B cell (primary cell): ENCODE results near the gene KLHL3. TPM values are rescaled to one million over a fixed set of nuclear protein-coding genes. Genes with fewer than 3 reads are reported as not detected.

ENCODE experiments used
- ATAC-seq: fragments of 200-7000 bp; cut with Tn5 transposase; one replicate; pipeline ENCODE4 v1.10.0; 2021; ENCODE audit warnings: low read depth, mild to moderate bottlenecking, moderate number of reproducible peaks, moderate library complexity
- CTCF ChIA-PET: fragments of 350-600 bp; sonication (Branson Sonifier 250); formaldehyde crosslinking; loops from one replicate; lab custom pipeline; 2021; ENCODE audit warnings: antibody characterized with exemption, inconsistent platforms; lab: Charles Lee
- POLR2A ChIA-PET: fragments of 350-600 bp; sonication (Branson Sonifier 250); formaldehyde crosslinking; loops from one replicate; lab custom pipeline; 2021; ENCODE audit warnings: antibody characterized with exemption; lab: Charles Lee
- DNase-seq: peaks from one replicate; pipeline ENCODE4 v3.0.0; 2013
- H2AFZ ChIP-seq: 2 replicates; pipeline ENCODE4 v1.6.1; 2012; ENCODE audit warnings: mild to moderate bottlenecking, low read depth, low read length; ENCODE audit not compliant: insufficient read depth, poor library complexity, severe bottlenecking
- H3K27ac ChIP-seq, 2 donors: 1 replicate in 1 of 2; 2 replicates in 1 of 2; pipeline ENCODE4 v1.5.1; 2012 to 2013; ENCODE audit warnings: low read length in 2 of 2, mild to moderate bottlenecking in 2 of 2, moderate library complexity in 1 of 2
- H3K27me3 ChIP-seq, 4 experiments: fragments of 200-600 bp in 1 of 4; sonication (generic) in 1 of 4; replicated peaks in 1 of 4; 1 replicate in 2 of 4; 2 replicates in 2 of 4; pipeline versions ENCODE4 v1.6.1 to v1.7.0; 2013 to 2016; ENCODE audit warnings: low read length in 3 of 4, mild to moderate bottlenecking in 2 of 4, mixed read lengths in 1 of 4, moderate library complexity in 1 of 4; ENCODE audit not compliant: insufficient read depth in 4 of 4, control insufficient read depth in 3 of 4; ENCODE audit errors: control extremely low read depth in 1 of 4
- H3K36me3 ChIP-seq, 2 experiments: replicated peaks in 1 of 2; 1 replicate in 1 of 2; 2 replicates in 1 of 2; pipeline versions ENCODE4 v1.6.1 to v1.7.1; 2013; ENCODE audit warnings: low read length in 1 of 2; ENCODE audit not compliant: insufficient read depth in 2 of 2, control insufficient read depth in 1 of 2; ENCODE audit errors: control extremely low read depth in 1 of 2, extremely low read depth in 1 of 2
- H3K4me1 ChIP-seq, 2 donors: fragments of 200-600 bp in 1 of 2; sonication (generic) in 1 of 2; 1 replicate in 1 of 2; 2 replicates in 1 of 2; pipeline versions ENCODE4 v1.5.1 to v1.6.1; 2013 to 2017; ENCODE audit warnings: low read length in 2 of 2; ENCODE audit not compliant: control insufficient read depth in 2 of 2, insufficient read depth in 2 of 2
- H3K4me2 ChIP-seq: replicated peaks from 2 replicates; pipeline ENCODE3; 2012; ENCODE audit warnings: mild to moderate bottlenecking, low read depth, low read length; ENCODE audit not compliant: poor library complexity, severe bottlenecking
- H3K4me3 ChIP-seq, 5 experiments: fragments of 200-600 bp in 1 of 5; sonication (generic) in 1 of 5; 1 replicate in 3 of 5; 2 replicates in 2 of 5; pipeline versions ENCODE4 v1.5.1 to v1.7.0; 2011 to 2016; ENCODE audit warnings: low read length in 4 of 5, mild to moderate bottlenecking in 4 of 5, low read depth in 2 of 5, control low read depth in 1 of 5, moderate library complexity in 1 of 5; ENCODE audit not compliant: insufficient read depth in 1 of 5; ENCODE audit errors: control extremely low read depth in 1 of 5, extremely low read depth in 1 of 5
- H3K79me2 ChIP-seq: fragments of 200-600 bp; sonication (generic); one replicate; pipeline ENCODE4 v1.6.0; 2016; ENCODE audit warnings: low read length; ENCODE audit not compliant: control insufficient read depth, insufficient read depth
- H3K9ac ChIP-seq: fragments of 200-600 bp; sonication (generic); 2 replicates; pipeline ENCODE4 v1.6.1; 2017; ENCODE audit warnings: mild to moderate bottlenecking, low read length, moderate library complexity
- H3K9me3 ChIP-seq, 3 donors: one replicate each; pipeline versions ENCODE4 v1.6.1 to v1.7.1; 2013; ENCODE audit warnings: low read length in 2 of 3; ENCODE audit not compliant: control insufficient read depth in 2 of 3, insufficient read depth in 1 of 3; ENCODE audit errors: control extremely low read depth in 1 of 3
- H4K20me1 ChIP-seq: 2 replicates; pipeline ENCODE4 v1.6.0; 2012; ENCODE audit warnings: mild to moderate bottlenecking, low read length; ENCODE audit not compliant: insufficient read depth, control insufficient read depth, poor library complexity, severe bottlenecking
- H3K27ac Mint-ChIP-seq: one replicate; pipeline ENCODE4 v1.8.0; 2021; ENCODE audit warnings: mixed read lengths
- H3K27me3 Mint-ChIP-seq: one replicate; pipeline ENCODE4 v1.8.0; 2021; ENCODE audit warnings: mixed read lengths
- H3K4me1 Mint-ChIP-seq: one replicate; pipeline ENCODE4 v1.8.0; 2021; ENCODE audit warnings: mixed read lengths
- H3K4me3 Mint-ChIP-seq: one replicate; pipeline ENCODE4 v1.8.0; 2021; ENCODE audit warnings: mixed read lengths
- H3K9me3 Mint-ChIP-seq: one replicate; pipeline ENCODE4 v1.8.0; 2022; ENCODE audit warnings: mixed read lengths; ENCODE audit not compliant: insufficient read depth
- EZH2 ChIP-seq: IDR thresholded peaks from 2 replicates; pipeline ENCODE4 v1.6.1; 2012; ENCODE audit warnings: borderline replicate concordance, low read depth, mild to moderate bottlenecking, moderate library complexity, low read length; ENCODE audit not compliant: insufficient read depth, poor library complexity, severe bottlenecking
- whole genome bisulfite sequencing: methylation state at CpG from one replicate; pipeline ENCODE4 v1.1.5; 2013; ENCODE audit warnings: missing lambda C conversion rate; ENCODE audit not compliant: insufficient coverage; 5-methylcytosine and 5-hydroxymethylcytosine counted together
- intact Hi-C: fragments of 100-400 bp; cut with micrococcal nuclease; formaldehyde crosslinking; loops from one replicate; pipeline ENCODE4 v1.10.0; 2022
- polyA plus RNA-seq: library from polyadenylated mRNA; depleted of rRNA; stranded (reverse); fragments of >200 nt; gene quantifications from 2 replicates; pipeline ENCODE4 v1.2.3, GENCODE V29; 2012
- total RNA-seq, 2 donors: library from RNA; stranded (reverse); fragments of 120-200 nt in 1 of 2; gene quantifications; 1 replicate in 1 of 2; 2 replicates in 1 of 2; pipeline versions ENCODE4 v1.2.3 to v1.2.4, GENCODE V29; 2013 to 2022
- TF ChIP-seq, protein P1 (sequence below): fragments of 200-600 bp; IDR thresholded peaks from one replicate; pipeline ENCODE4 v1.8.0; 2022; ENCODE audit warnings: antibody characterized with exemption, mild to moderate bottlenecking

KLHL3 gene
- total and polyA plus RNA-seq, 2 donors (not counting 1 experiment from before 2014, with no cell fraction given) = 3.3 to 4.5 TPM

GRCh38 chr5:137616046-137616445 lies 119.8 kb downstream of the KLHL3 start:
- 93% methylated on average over 5 of the region's 5 CpGs for WGBS
- intact Hi-C loops = no loop called here
- no peak overlapping the region for H3K27ac ChIP-seq
- no peak for ATAC-seq
- H3K4me3 ChIP-seq = no peak overlapping the region
- no peak for DNase-seq
- H3K9ac ChIP-seq = no peak overlapping the region
- ChIA-PET CTCF (interaction anchor here (1.7 kb wide), 1 partner anchor 14 kb away, joined by 5 read pairs; no protein-coding TSS in a partner anchor), POLR2A (no interaction called here)
- Mint-ChIP-seq H3K27ac (no peak overlapping the region), H3K9me3 (no peaks in the 10 kb centered on the region), H3K4me3 (no peak overlapping the region), H3K27me3 (peaks cover 6% of the 10 kb centered on the region), H3K4me1 (no peaks in the 10 kb centered on the region)
- TF ChIP-seq, protein P1, sequence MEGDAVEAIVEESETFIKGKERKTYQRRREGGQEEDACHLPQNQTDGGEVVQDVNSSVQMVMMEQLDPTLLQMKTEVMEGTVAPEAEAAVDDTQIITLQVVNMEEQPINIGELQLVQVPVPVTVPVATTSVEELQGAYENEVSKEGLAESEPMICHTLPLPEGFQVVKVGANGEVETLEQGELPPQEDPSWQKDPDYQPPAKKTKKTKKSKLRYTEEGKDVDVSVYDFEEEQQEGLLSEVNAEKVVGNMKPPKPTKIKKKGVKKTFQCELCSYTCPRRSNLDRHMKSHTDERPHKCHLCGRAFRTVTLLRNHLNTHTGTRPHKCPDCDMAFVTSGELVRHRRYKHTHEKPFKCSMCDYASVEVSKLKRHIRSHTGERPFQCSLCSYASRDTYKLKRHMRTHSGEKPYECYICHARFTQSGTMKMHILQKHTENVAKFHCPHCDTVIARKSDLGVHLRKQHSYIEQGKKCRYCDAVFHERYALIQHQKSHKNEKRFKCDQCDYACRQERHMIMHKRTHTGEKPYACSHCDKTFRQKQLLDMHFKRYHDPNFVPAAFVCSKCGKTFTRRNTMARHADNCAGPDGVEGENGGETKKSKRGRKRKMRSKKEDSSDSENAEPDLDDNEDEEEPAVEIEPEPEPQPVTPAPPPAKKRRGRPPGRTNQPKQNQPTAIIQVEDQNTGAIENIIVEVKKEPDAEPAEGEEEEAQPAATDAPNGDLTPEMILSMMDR = no peak
- TF ChIP-seq EZH2 = no peak
- H3K4me2 ChIP-seq = no peak overlapping the region
- H3K4me1 ChIP-seq = no peaks in the 10 kb centered on the region
- H3K27me3 ChIP-seq = no peaks in the 10 kb centered on the region
- no peaks in the 10 kb centered on the region for H3K9me3 ChIP-seq
- H3K36me3 ChIP-seq = no peaks in the 10 kb centered on the region
- H4K20me1 ChIP-seq = no peaks in the 10 kb centered on the region
- H2AFZ ChIP-seq = no peak overlapping the region
- H3K79me2 ChIP-seq = no peaks in the 10 kb centered on the region

DNA sequence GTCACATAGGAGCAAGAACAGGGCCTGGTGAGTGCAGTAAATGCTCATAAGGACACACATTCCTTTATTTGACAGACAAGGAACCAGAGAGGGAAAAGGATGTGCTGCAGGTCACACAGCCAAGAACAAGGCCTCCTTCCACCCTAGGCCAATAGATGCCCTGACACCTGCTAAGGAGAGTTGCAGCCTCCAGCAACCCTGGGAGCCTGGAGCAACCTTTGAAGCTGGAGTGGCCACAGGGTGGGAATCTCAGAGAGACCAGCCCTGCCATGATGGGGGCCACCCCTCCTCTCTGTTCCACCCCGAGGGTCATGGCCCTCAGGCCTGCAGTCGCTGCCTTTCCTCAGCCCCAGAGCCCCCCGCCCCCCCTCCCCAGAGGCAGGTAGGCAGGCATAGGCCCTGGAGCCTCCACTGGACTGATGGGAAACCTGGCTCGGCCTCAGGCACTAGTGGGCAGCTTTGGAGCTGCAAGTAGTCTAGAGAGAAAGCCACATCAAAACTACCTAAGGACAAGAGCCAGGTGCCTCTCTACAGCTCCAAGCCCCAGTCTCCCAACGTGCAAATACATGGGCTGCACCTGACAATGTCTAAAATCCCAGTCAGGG lies 120.6 kb downstream of the KLHL3 start:
- no peaks in the 10 kb centered on the region for H3K9me3 ChIP-seq

More for the DNA sequence above, 120.6 kb downstream of the KLHL3 start:
- no peak overlapping the region for H3K9ac ChIP-seq
- Mint-ChIP-seq H3K9me3 (no peaks in the 10 kb centered on the region), H3K4me3 (no peak overlapping the region), H3K4me1 (no peaks in the 10 kb centered on the region), H3K27ac (no peak overlapping the region), H3K27me3 (peaks cover 12% of the 10 kb centered on the region)
- intact Hi-C loops = no loop called here
- ChIA-PET POLR2A (no interaction called here), CTCF (interaction anchor here (1.7 kb wide), 1 partner anchor 15 kb away, joined by 5 read pairs; no protein-coding TSS in a partner anchor)
- no peaks in the 10 kb centered on the region for H3K27me3 ChIP-seq
- no peak overlapping the region for H3K4me2 ChIP-seq
- H3K4me1 ChIP-seq = no peaks in the 10 kb centered on the region
- H4K20me1 ChIP-seq = no peaks in the 10 kb centered on the region
- no peaks in the 10 kb centered on the region for H3K79me2 ChIP-seq
- DNase-seq (no peak), ATAC-seq (no peak)
- no peak overlapping the region for H3K27ac ChIP-seq
- WGBS = 92% methylated on average over 4 of the region's 5 CpGs
- H2AFZ ChIP-seq = no peak overlapping the region
- no peak overlapping the region for H3K4me3 ChIP-seq
- H3K36me3 ChIP-seq = no peaks in the 10 kb centered on the region
- TF ChIP-seq, protein P1 = no peak
- no peak for TF ChIP-seq EZH2
